ENCODE data around the gene SVOPL. TPM values are rescaled to one million over a fixed set of nuclear protein-coding genes. Genes with fewer than 3 reads are reported as not detected.
A peak's percentile ranks its signal among the peaks of the same experiment; 100 is the strongest.

Gene SVOPL
- total RNA-seq, 1 donor from 2014 or later, result 0.09 TPM

DNA sequence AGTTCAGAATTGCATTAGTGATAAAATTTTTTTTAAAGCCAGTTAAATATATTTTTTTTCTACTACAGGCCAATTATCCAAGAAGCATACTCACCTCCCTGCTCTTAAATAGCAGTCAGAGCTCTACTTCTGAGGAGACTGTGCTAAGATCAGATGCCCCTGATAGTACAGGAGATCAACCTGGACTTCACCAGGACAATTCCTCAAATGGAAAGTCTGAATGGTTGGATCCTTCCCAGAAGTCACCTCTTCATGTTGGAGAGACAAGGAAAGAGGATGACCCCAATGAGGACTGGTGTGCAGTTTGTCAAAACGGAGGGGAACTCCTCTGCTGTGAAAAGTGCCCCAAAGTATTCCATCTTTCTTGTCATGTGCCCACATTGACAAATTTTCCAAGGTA lies 122.0 kb downstream of the SVOPL start:
- H3K27ac ChIP-seq, result no peak overlapping the region
- H4K20me1 ChIP-seq (ENCODE audit: low read depth), result no peaks in the 10 kb centered on the region
- no peak overlapping the region for H3K27ac Mint-ChIP-seq
- H3K4me1 ChIP-seq, result peaks cover 16% of the 10 kb centered on the region
- H3K4me1 Mint-ChIP-seq, result peaks cover 27% of the 10 kb centered on the region
- H3K27me3 Mint-ChIP-seq (ENCODE audit: insufficient read depth, low read depth), result peaks cover 2% of the 10 kb centered on the region
- peaks cover 73% of the 10 kb centered on the region for H3K36me3 Mint-ChIP-seq
- no peak for DNase-seq (ENCODE audit: low spot score)
- H3K4me3 ChIP-seq, result no peak overlapping the region
- no peak overlapping the region for H3K9ac ChIP-seq
- H3K79me2 ChIP-seq (ENCODE audit: low read depth), result peaks cover 43% of the 10 kb centered on the region
- no peaks in the 10 kb centered on the region for H3K9me3 ChIP-seq (ENCODE audit: low read depth)
- no peaks in the 10 kb centered on the region for H3K27me3 ChIP-seq
- H3F3A ChIP-seq (ENCODE audit: low read depth), result peaks cover 74% of the 10 kb centered on the region
- no peak overlapping the region for H2AFZ ChIP-seq (replicated peaks)
- peaks cover 52% of the 10 kb centered on the region for H3K36me3 ChIP-seq
- no peak overlapping the region for H3K4me3 Mint-ChIP-seq
- H3K4me2 ChIP-seq, result no peak overlapping the region
- H3K9me3 Mint-ChIP-seq, result no peaks in the 10 kb centered on the region
- TF ChIP-seq EZH2 (IDR thresholded peaks at IDR 0.05), result no peak
- TF ChIP-seq CTCF (IDR thresholded peaks at IDR 0.05), result no peak
- TF ChIP-seq EZH2phosphoT487 (IDR thresholded peaks at IDR 0.05), result no peak

- no peak overlapping the region for H3K4me3 ChIP-seq
- H3K4me2 ChIP-seq, result no peak overlapping the region
- Mint-ChIP-seq H3K27me3 (ENCODE audit: insufficient read depth, low read depth) (peaks cover 2% of the 10 kb centered on the region), H3K27ac (peak overlapping the region; percentile 61), H3K36me3 (peaks cover 69% of the 10 kb centered on the region), H3K9me3 (no peaks in the 10 kb centered on the region), H3K4me1 (peaks cover 27% of the 10 kb centered on the region), H3K4me3 (no peak overlapping the region)
- H3K4me1 ChIP-seq, result peaks cover 17% of the 10 kb centered on the region
- no peaks in the 10 kb centered on the region for H4K20me1 ChIP-seq (ENCODE audit: low read depth)
- no peaks in the 10 kb centered on the region for H3K27me3 ChIP-seq
- H3K27ac ChIP-seq, result peak overlapping the region; percentile 82
- no peak for DNase-seq (ENCODE audit: low spot score)
- peaks cover 63% of the 10 kb centered on the region for H3F3A ChIP-seq (ENCODE audit: low read depth)
- H3K9ac ChIP-seq, result no peak overlapping the region
- H3K36me3 ChIP-seq, result peaks cover 68% of the 10 kb centered on the region
- no peak overlapping the region for H2AFZ ChIP-seq (replicated peaks)
- TF ChIP-seq EZH2 (IDR thresholded peaks at IDR 0.05) (no peak), EZH2phosphoT487 (IDR thresholded peaks at IDR 0.05) (no peak), CTCF (IDR thresholded peaks at IDR 0.05) (no peak)
- peaks cover 59% of the 10 kb centered on the region for H3K79me2 ChIP-seq (ENCODE audit: low read depth)
- H3K9me3 ChIP-seq (ENCODE audit: low read depth), result no peaks in the 10 kb centered on the region
Measured at GRCh38 chr7:138575897-138576428, 125.2 kb downstream of the SVOPL start.

DNA sequence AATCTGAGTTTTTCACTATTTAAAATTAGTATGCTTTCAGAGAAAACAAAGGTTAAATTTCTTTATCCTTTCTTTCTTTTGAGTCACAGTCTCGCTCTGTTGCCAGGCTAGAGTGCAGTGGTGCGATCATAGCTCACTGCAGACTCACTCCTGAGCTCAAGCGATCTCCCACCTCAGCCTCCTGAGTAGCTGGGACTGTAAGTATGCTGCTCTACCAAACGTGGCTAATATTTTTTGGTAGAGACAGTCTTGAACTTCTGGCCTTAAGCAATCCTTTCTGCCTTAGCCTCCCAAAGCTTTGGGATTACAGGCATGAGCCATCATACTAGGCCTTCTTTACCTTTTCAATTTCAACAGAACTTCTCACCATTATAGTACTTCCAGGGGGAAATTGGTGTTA lies 127.4 kb downstream of the SVOPL start:
- no peak overlapping the region for H3K27ac Mint-ChIP-seq
- H3K27me3 Mint-ChIP-seq (ENCODE audit: insufficient read depth, low read depth), result peaks cover 2% of the 10 kb centered on the region
- Histone ChIP-seq H2AFZ (replicated peaks) (no peak overlapping the region), H3F3A (ENCODE audit: low read depth) (peaks cover 64% of the 10 kb centered on the region), H3K27ac (peak overlapping the region; percentile 73), H3K9ac (no peak overlapping the region), H3K4me2 (no peak overlapping the region), H3K4me3 (no peak overlapping the region), H3K79me2 (ENCODE audit: low read depth) (peaks cover 62% of the 10 kb centered on the region), H4K20me1 (ENCODE audit: low read depth) (no peaks in the 10 kb centered on the region), H3K27me3 (no peaks in the 10 kb centered on the region), H3K9me3 (ENCODE audit: low read depth) (no peaks in the 10 kb centered on the region), H3K4me1 (peaks cover 17% of the 10 kb centered on the region), H3K36me3 (peaks cover 66% of the 10 kb centered on the region)
- peaks cover 27% of the 10 kb centered on the region for H3K4me1 Mint-ChIP-seq
- no peak for DNase-seq (ENCODE audit: low spot score)
- H3K36me3 Mint-ChIP-seq, result peaks cover 63% of the 10 kb centered on the region
- no peak overlapping the region for H3K4me3 Mint-ChIP-seq
- no peaks in the 10 kb centered on the region for H3K9me3 Mint-ChIP-seq
- no peak for TF ChIP-seq CTCF (IDR thresholded peaks at IDR 0.05)
- TF ChIP-seq EZH2phosphoT487 (IDR thresholded peaks at IDR 0.05), result no peak
- no peak for TF ChIP-seq EZH2 (IDR thresholded peaks at IDR 0.05)

All from neural progenitor cell (in vitro differentiated cells).